Neural progenitor cell (in vitro differentiated cells): ENCODE results near the gene UBE2M. TPM values are rescaled to one million over a fixed set of nuclear protein-coding genes. Genes with fewer than 3 reads are reported as not detected.
"Not testable (repeated sequence)": the region's sequence is repeated elsewhere in the genome, so short reads cannot be mapped to it uniquely, and the experiment has no call there.

Source experiments
- DNase-seq: peaks from one replicate; pipeline ENCODE4 v3.0.0-alpha.2; 2016; ENCODE audit warnings: low spot score
- H2AFZ ChIP-seq: fragments of 200-600 bp; sonication (generic); replicated peaks from 2 replicates; pipeline ENCODE4 v1.6.1; 2016; ENCODE audit warnings: antibody characterized with exemption
- H3F3A ChIP-seq: fragments of 200-600 bp; sonication (generic); 2 replicates; pipeline ENCODE4 v1.6.1; 2016; ENCODE audit warnings: antibody characterized with exemption, low read depth
- H3K27ac ChIP-seq: fragments of 200-600 bp; sonication (generic); 2 replicates; pipeline ENCODE4 v1.5.1; 2016; ENCODE audit warnings: mild to moderate bottlenecking
- H3K27me3 ChIP-seq: fragments of 200-600 bp; sonication (generic); 2 replicates; pipeline ENCODE4 v1.6.1; 2016; ENCODE audit warnings: mild to moderate bottlenecking, moderate library complexity
- H3K36me3 ChIP-seq: fragments of 200-600 bp; sonication (generic); 2 replicates; pipeline ENCODE4 v1.5.1; 2016
- H3K4me1 ChIP-seq: fragments of 200-600 bp; sonication (generic); 2 replicates; pipeline ENCODE4 v1.6.1; 2016; ENCODE audit warnings: mixed run types
- H3K4me2 ChIP-seq: fragments of 200-600 bp; sonication (generic); 2 replicates; pipeline ENCODE4 v1.6.1; 2016
- H3K4me3 ChIP-seq: fragments of 200-600 bp; sonication (generic); 2 replicates; pipeline ENCODE4 v1.5.1; 2016
- H3K79me2 ChIP-seq: fragments of 200-600 bp; sonication (generic); 2 replicates; pipeline ENCODE4 v1.6.1; 2016; ENCODE audit warnings: low read depth
- H3K9ac ChIP-seq: fragments of 200-600 bp; sonication (generic); 2 replicates; pipeline ENCODE4 v1.6.1; 2016
- H3K9me3 ChIP-seq: fragments of 200-600 bp; sonication (generic); 2 replicates; pipeline ENCODE4 v1.5.1; 2016; ENCODE audit warnings: low read depth
- H4K20me1 ChIP-seq: fragments of 200-600 bp; sonication (generic); 2 replicates; pipeline ENCODE4 v1.6.1; 2016; ENCODE audit warnings: low read depth
- H3K27ac Mint-ChIP-seq: 3 replicates; pipeline ENCODE4 v1.8.0; 2021; ENCODE audit warnings: mixed read lengths
- H3K27me3 Mint-ChIP-seq: 2 replicates; pipeline ENCODE4 v1.8.0; 2022; ENCODE audit warnings: low read depth, mild to moderate bottlenecking, inconsistent platforms, moderate library complexity, mixed read lengths; ENCODE audit not compliant: insufficient read depth
- H3K36me3 Mint-ChIP-seq: 3 replicates; pipeline ENCODE4 v1.8.0; 2021; ENCODE audit warnings: mixed read lengths
- H3K4me1 Mint-ChIP-seq: 3 replicates; pipeline ENCODE4 v1.8.0; 2021; ENCODE audit warnings: mixed read lengths
- H3K4me3 Mint-ChIP-seq: 3 replicates; pipeline ENCODE4 v1.8.0; 2021; ENCODE audit warnings: mild to moderate bottlenecking, moderate library complexity, mixed read lengths
- H3K9me3 Mint-ChIP-seq: 3 replicates; pipeline ENCODE4 v1.8.0; 2020; ENCODE audit warnings: mixed read lengths
- CTCF ChIP-seq: fragments of 200-600 bp; sonication (generic); IDR thresholded peaks from 2 replicates; pipeline ENCODE4 v1.5.1; 2017; ENCODE audit warnings: antibody characterized with exemption, mild to moderate bottlenecking
- EZH2 ChIP-seq: fragments of 200-600 bp; sonication (generic); IDR thresholded peaks from 2 replicates; pipeline ENCODE4 v1.6.1; 2017; ENCODE audit warnings: antibody characterized with exemption, mild to moderate bottlenecking, moderate library complexity
- EZH2phosphoT487 ChIP-seq: fragments of 200-600 bp; sonication (generic); IDR thresholded peaks from 2 replicates; pipeline ENCODE4 v1.6.1; 2017; ENCODE audit warnings: antibody characterized with exemption
- total RNA-seq: library from RNA; depleted of rRNA; stranded (reverse); fragments of >200 nt; gene quantifications from 2 replicates; pipeline ENCODE4 v1.2.3, GENCODE V29; 2015; ENCODE audit warnings: low replicate concordance

UBE2M gene
- total RNA-seq, 1 donor from 2014 or later, result 73.3 TPM

GRCh38 chr19:58581227-58582141, 23.1 kb upstream of the UBE2M start:
- Histone ChIP-seq H3K9me3 (no peaks in the 10 kb centered on the region), H3K27ac (no peak overlapping the region), H3K4me2 (no peak overlapping the region), H2AFZ (no peak overlapping the region), H3K79me2 (peaks cover 33% of the 10 kb centered on the region), H3K4me1 (no peaks in the 10 kb centered on the region), H3K4me3 (no peak overlapping the region), H3K9ac (no peak overlapping the region), H3K27me3 (no peaks in the 10 kb centered on the region), H3F3A (peaks cover 11% of the 10 kb centered on the region), H4K20me1 (peaks cover 12% of the 10 kb centered on the region), H3K36me3 (no peaks in the 10 kb centered on the region)
- DNase-seq, result peak; percentile 93
- H3K27ac Mint-ChIP-seq, result peak overlapping the region; percentile 81
- no peaks in the 10 kb centered on the region for H3K9me3 Mint-ChIP-seq
- peaks cover 24% of the 10 kb centered on the region for H3K4me1 Mint-ChIP-seq
- H3K4me3 Mint-ChIP-seq, result no peak overlapping the region
- peaks cover 2% of the 10 kb centered on the region for H3K27me3 Mint-ChIP-seq
- TF ChIP-seq CTCF (peak; percentile 96), EZH2phosphoT487 (no peak), EZH2 (no peak)
- peaks cover 24% of the 10 kb centered on the region for H3K36me3 Mint-ChIP-seq

GRCh38 chr19:58579473-58580142, 21.2 kb upstream of the UBE2M start:
- TF ChIP-seq EZH2 (no peak), EZH2phosphoT487 (no peak), CTCF (no peak)
- Histone ChIP-seq H3K4me1 (peaks cover 1% of the 10 kb centered on the region), H3K9me3 (no peaks in the 10 kb centered on the region), H3K27ac (no peak overlapping the region), H3K36me3 (no peaks in the 10 kb centered on the region), H4K20me1 (peaks cover 12% of the 10 kb centered on the region), H3K4me2 (no peak overlapping the region), H3F3A (peaks cover 19% of the 10 kb centered on the region), H3K79me2 (peaks cover 42% of the 10 kb centered on the region), H2AFZ (no peak overlapping the region), H3K9ac (no peak overlapping the region), H3K4me3 (no peak overlapping the region), H3K27me3 (no peaks in the 10 kb centered on the region)
- Mint-ChIP-seq H3K36me3 (peaks cover 22% of the 10 kb centered on the region), H3K9me3 (no peaks in the 10 kb centered on the region), H3K4me3 (no peak overlapping the region), H3K27ac (no peak overlapping the region), H3K27me3 (peaks cover 3% of the 10 kb centered on the region), H3K4me1 (peaks cover 23% of the 10 kb centered on the region)
- DNase-seq, result no peak

- Histone ChIP-seq H3K27ac (no peak overlapping the region), H3K9me3 (no peaks in the 10 kb centered on the region), H3K79me2 (peaks cover 42% of the 10 kb centered on the region), H3K27me3 (no peaks in the 10 kb centered on the region), H2AFZ (no peak overlapping the region), H3K4me2 (no peak overlapping the region), H3F3A (peaks cover 31% of the 10 kb centered on the region), H3K4me3 (no peak overlapping the region), H3K4me1 (peaks cover 9% of the 10 kb centered on the region), H3K36me3 (no peaks in the 10 kb centered on the region), H3K9ac (no peak overlapping the region), H4K20me1 (peaks cover 12% of the 10 kb centered on the region)
- H3K27ac Mint-ChIP-seq, result peak overlapping the region; percentile 1
- H3K27me3 Mint-ChIP-seq, result peaks cover 8% of the 10 kb centered on the region
- TF ChIP-seq CTCF, result no peak
- no peak for TF ChIP-seq EZH2phosphoT487
- no peak for TF ChIP-seq EZH2
- no peaks in the 10 kb centered on the region for H3K9me3 Mint-ChIP-seq
- peaks cover 18% of the 10 kb centered on the region for H3K36me3 Mint-ChIP-seq
- H3K4me1 Mint-ChIP-seq, result peaks cover 31% of the 10 kb centered on the region
- DNase-seq, result no peak
- peak overlapping the region; percentile 38 for H3K4me3 Mint-ChIP-seq
Measured at GRCh38 chr19:58578012-58578925, 19.9 kb upstream of the UBE2M start.

- H3K27me3 ChIP-seq, H3K27ac ChIP-seq, H3K9me3 ChIP-seq, H3K4me1 ChIP-seq, DNase-seq, H3K27me3 Mint-ChIP-seq, H3K36me3 ChIP-seq, H3K4me2 ChIP-seq, H3K4me3 ChIP-seq, H2AFZ ChIP-seq, H3K27ac Mint-ChIP-seq, H3K9ac ChIP-seq, H3K9me3 Mint-ChIP-seq: not testable (repeated sequence)
- peaks cover 33% of the 10 kb centered on the region for H3K4me1 Mint-ChIP-seq
- H3K4me3 Mint-ChIP-seq, result peak overlapping the region; percentile 74
- peaks cover 12% of the 10 kb centered on the region for H4K20me1 ChIP-seq
- peaks cover 42% of the 10 kb centered on the region for H3K79me2 ChIP-seq
- peaks cover 37% of the 10 kb centered on the region for H3F3A ChIP-seq
- peaks cover 13% of the 10 kb centered on the region for H3K36me3 Mint-ChIP-seq
Measured at GRCh38 chr19:58577581-58577980, 19.2 kb upstream of the UBE2M start.
